ENCODE measurements around the gene MCC.

GRCh38 chr5:113488645-113489184 lies 462 bp upstream of the MCC start:
- TF ChIP-seq CTCF (IDR thresholded peaks at IDR 0.05): no peak
- TF ChIP-seq POLR2A (IDR thresholded peaks at IDR 0.05): no peak
